Islet precursor cell (in vitro differentiated cells): ENCODE measurements around the gene SPSB1.
A peak's percentile ranks its signal among the peaks of the same experiment; 100 is the strongest.

Experiments used
- DNase-seq: peaks from one replicate; pipeline ENCODE4 v3.0.0-alpha.2; 2018

SPSB1 gene

DNA sequence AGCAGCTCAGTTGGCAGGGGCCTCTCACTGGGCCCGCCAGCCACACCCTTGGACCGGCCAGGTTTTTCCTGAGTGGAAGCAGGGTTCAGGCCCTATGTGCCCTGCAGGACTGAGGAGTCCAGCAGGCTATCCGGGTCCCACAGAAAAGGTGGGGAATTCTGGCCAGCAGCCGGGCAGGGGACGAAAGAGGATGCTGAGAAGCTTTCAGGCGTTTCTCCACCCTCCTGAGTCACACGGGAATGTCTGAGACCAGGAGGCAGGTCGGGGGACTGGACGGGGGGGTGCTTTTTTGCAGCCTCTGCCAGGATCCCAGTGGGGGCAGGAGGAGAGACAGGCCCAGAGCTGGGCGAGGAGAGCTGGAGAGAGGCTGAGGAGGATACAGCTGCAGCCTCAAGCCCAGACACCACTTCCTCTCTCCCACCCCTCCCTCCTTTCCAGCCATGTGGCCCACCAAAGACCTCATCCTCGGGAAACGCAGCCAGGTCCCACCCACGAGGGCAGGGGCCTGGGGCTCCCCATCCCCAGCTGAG is 105.4 kb downstream of the SPSB1 start:
- DNase-seq, result peak; percentile 94

- peak; percentile 77 for DNase-seq
Measured at GRCh38 chr1:9399510-9400424, 107.1 kb downstream of the SPSB1 start.

DNA sequence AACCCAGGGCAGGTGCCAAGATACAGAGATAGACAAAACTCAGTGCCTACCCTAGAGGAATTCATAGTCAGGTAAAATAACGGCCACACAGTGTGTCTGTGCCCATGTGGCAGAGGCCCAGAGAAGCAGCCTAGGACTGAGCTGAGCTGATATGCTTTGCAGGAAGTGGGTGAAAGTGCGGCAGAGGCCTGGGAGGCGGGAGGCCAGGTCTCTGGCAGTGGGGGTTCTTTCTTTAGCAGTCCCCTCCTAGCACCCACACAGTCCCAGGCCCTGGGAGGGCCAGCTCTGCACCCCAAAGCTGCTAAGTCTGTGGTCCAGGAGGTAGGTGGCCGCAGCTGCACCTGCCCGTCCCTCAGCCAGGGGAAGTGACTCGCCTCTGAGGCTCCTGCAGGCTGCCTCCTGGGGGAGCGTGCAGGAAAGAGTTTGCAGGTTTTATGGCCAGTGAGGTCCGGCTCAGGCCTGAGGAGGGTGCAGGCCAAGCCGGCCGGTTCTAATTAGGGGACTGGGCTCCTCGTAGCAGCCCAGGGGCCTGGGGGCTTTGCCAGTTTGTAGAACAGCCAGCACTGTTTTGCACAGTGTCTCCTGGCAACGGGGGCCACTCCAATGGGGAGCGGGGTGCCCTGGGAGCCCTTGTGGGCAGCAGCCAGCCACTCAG is 107.9 kb downstream of the SPSB1 start:
- peak; percentile 91 for DNase-seq

DNA sequence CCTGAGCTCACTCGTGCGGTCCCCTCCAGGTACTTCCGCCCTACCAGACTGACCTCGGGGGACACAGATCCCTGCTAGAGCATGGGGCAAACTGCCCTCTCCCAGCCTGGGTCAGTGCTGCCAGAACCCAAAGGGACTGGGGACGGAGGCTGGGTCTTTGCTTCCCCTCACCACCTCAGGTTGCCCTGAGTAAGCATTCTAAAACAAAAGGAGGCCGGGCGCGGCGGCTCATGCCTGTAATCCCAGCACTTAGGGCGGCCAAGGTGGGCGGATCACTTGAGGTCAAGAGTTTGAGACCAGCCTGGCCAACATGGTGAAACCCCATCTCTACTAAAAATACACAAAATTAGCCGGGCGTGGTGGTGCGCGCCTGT is 108.4 kb downstream of the SPSB1 start:
- no peak for DNase-seq

- no peak for DNase-seq
Measured at GRCh38 chr1:9402256-9402616, 109.5 kb downstream of the SPSB1 start.

GRCh38 chr1:9402717-9403225 is 110.1 kb downstream of the SPSB1 start:
- DNase-seq, result no peak

DNA sequence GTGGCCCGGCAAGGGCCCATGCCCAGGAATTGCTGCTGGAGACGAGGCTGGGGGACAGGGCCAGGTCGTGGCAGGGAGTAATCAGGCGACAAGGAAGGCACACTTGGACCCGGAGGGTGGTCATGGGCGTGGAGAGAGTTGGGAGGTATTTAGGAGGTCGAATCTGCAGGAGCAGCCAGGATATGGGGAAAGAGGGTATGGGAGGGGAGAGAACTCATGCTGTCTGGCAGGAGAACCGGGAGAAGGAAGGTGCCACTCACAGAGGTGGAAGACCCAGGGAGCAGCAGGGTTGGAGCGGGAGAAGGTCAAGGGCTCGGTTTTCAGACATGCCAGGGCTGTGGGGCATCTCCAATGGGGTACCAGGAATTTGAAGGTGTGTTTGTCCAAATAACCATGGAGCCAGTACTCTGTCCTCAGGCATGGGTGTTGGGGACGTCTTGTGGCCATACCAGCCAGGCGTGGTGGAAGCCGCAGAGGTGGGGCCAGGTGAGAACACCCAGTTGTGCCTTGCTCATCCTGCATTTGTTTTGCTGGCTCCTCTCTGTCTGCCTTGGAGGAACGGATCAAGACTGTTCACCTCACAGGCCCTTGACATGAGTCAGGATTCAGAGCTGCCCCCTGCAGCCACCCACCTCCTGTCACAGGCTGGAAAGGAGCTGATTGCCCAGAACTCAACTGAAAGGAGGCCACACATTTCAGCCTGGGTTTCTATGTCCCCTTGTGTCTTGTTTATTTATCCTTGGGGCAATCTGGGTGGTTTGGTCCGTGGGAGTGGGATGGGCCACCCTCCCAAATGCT is 111.6 kb downstream of the SPSB1 start:
- peak; percentile 82 for DNase-seq

DNA sequence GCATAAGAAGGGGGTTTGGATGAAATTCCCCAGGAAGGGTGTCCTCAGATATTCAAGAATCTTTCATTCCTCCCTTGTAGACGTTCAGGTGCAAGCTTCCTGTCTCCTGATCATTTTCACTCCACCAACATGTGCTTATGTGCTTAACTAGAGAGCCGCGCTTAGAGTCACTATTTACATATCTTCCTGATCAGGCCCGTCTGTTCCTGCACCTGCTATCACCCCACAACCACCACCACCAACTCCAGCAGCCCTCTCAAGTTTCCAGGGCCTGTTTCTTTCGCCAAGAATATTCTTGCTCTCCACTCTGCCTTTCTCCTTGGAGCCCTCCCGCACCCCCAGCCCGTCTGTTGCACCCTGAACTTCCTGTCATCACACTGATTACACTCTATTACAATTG is 113.4 kb downstream of the SPSB1 start:
- no peak for DNase-seq

DNA sequence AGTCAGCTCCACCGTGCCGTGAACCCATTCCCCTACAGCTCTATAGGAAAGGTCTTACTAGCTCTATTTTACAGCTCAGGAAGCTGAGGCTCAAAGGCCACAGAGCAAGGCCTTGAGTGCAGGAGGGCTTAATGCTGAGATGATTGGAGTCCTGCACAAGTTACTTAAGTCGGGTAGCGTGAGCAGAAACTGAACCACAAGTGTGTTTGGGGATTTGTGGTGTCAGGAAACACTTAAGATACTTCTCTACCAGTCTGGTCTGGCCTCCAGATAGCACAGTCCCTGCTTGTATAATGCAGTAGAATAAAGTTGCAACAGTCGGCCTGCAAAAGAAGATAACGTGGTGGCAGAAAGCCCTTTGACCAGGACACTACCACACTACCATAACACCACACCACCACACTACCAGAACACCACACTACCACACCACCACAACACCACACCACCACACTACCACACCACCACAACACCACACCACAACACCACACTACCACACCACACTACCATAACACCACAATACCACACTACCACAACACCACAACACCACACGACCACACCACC is 118.1 kb downstream of the SPSB1 start:
- peak; percentile 81 for DNase-seq

DNA sequence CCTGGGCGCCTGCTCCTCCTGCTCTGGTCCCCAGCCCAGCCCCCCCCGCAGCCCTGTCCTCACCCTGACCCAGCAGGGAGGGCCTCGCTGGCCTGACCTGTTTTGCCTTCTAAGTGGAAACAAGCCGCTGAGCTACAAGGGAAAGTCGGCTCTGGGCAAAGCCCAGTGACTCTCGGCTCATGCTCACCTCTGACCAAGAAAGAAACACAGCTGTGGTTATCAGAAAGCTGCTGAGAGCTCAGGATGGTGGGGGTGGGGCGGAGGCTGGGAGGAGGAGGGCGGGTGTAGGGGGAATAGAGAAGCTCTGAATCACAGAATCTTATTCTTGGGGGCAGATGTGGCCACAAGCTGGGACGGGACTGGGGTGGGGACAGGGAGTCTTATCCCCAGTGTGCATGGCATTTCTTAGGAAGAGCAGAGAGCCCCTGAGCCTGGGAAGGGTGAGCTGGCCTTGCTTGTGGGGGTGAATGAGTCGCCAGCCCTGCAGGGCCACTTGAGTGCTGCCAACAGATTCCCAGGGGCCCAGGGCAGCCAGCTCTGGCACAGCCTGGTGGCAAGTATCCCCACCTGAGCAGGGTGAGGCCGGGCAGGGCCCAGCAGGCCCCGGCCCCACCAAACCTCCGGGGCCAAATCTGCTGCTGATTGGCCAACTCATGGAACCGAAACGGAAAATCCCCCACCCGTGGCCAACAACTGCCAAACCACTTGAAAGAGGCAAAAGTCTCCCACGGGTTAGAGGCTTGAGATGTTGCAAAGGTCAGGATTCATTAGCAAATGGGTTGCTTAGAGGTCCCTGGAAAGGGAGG is 120.6 kb downstream of the SPSB1 start:
- DNase-seq, result peak; percentile 97

DNA sequence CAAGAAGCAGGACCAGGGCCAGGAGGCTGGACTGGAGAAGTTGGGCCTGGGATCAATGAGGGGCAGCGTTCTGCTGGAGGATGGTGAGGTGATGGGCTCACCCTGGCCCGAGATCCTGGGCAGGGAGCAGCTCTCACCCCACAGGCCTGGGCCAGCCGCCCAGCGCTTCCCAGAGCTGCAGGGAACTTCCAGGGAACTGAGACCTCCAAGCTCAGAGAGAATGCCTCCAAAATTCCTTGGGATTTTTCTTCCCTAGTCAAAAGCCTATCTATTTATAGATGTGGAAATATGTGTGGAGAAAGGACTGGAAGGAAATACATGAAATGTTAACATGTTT is 121.2 kb downstream of the SPSB1 start:
- peak; percentile 62 for DNase-seq

DNA sequence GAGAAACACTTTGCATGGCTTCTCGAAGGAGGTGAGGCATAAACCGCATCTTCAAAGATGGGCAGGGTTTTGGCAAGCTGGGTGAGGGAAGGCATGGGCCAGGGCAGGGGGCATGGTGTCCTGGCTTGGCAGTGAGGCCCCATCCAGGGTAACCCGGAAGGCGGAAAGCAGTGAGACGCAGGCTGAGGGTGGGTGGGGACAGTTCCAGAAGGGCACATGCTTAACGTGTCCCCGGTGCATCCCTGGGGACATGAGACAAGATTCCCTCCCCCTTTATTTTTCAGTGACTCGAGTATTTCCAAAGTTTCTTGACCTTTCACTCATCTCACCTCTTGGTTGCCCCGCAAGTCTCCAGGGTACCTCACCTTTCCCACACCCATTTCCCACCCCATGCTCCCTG is 123.8 kb downstream of the SPSB1 start:
- DNase-seq, result no peak

GRCh38 chr1:9416918-9417500 is 124.3 kb downstream of the SPSB1 start:
- DNase-seq, result no peak

GRCh38 chr1:9417695-9418094 is 125.0 kb downstream of the SPSB1 start:
- no peak for DNase-seq

- no peak for DNase-seq
Measured at GRCh38 chr1:9418851-9419250, 126.2 kb downstream of the SPSB1 start.
